Measurements from ENCODE around the gene CBLN1.

CBLN1 gene

GRCh38 chr16:49312389-49312985 is 30.8 kb upstream of the CBLN1 start:
- TF ChIP-seq CTCF (IDR thresholded peaks at IDR 0.05; ENCODE audit: borderline replicate concordance, control extremely low read depth, extremely low read depth, insufficient read depth, missing control alignments) = no peak
- DNase-seq (ENCODE audit: low spot score) = no peak
- in situ Hi-C loops (cut with MboI; ENCODE audit: low sequenced_read_pairs, unreplicated experiment) = no loop called here

GRCh38 chr16:49311823-49312222 is 30.2 kb upstream of the CBLN1 start:
- DNase-seq (ENCODE audit: low spot score) = no peak
- no peak for TF ChIP-seq CTCF (IDR thresholded peaks at IDR 0.05; ENCODE audit: borderline replicate concordance, control extremely low read depth, extremely low read depth, insufficient read depth, missing control alignments)
- in situ Hi-C loops (cut with MboI; ENCODE audit: low sequenced_read_pairs, unreplicated experiment) = no loop called here

GRCh38 chr16:49307176-49307575 is 25.5 kb upstream of the CBLN1 start:
- TF ChIP-seq CTCF (IDR thresholded peaks at IDR 0.05; ENCODE audit: borderline replicate concordance, control extremely low read depth, extremely low read depth, insufficient read depth, missing control alignments) = no peak
- in situ Hi-C loops (cut with MboI; ENCODE audit: low sequenced_read_pairs, unreplicated experiment) = no loop called here
- DNase-seq (ENCODE audit: low spot score) = no peak

GRCh38 chr16:49305406-49305805 is 23.8 kb upstream of the CBLN1 start:
- no peak for DNase-seq (ENCODE audit: low spot score)
- in situ Hi-C loops (cut with MboI; ENCODE audit: low sequenced_read_pairs, unreplicated experiment) = no loop called here
- TF ChIP-seq CTCF (IDR thresholded peaks at IDR 0.05; ENCODE audit: borderline replicate concordance, control extremely low read depth, extremely low read depth, insufficient read depth, missing control alignments) = no peak

GRCh38 chr16:49292413-49292812 is 10.8 kb upstream of the CBLN1 start:
- in situ Hi-C loops (cut with MboI; ENCODE audit: low sequenced_read_pairs, unreplicated experiment) = no loop called here
- no peak for DNase-seq (ENCODE audit: low spot score)
- no peak for TF ChIP-seq CTCF (IDR thresholded peaks at IDR 0.05; ENCODE audit: borderline replicate concordance, control extremely low read depth, extremely low read depth, insufficient read depth, missing control alignments)

- no peak for TF ChIP-seq CTCF (IDR thresholded peaks at IDR 0.05; ENCODE audit: borderline replicate concordance, control extremely low read depth, extremely low read depth, insufficient read depth, missing control alignments)
- no peak for DNase-seq (ENCODE audit: low spot score)
- in situ Hi-C loops (cut with MboI; ENCODE audit: low sequenced_read_pairs, unreplicated experiment) = no loop called here
Observed at GRCh38 chr16:49287572-49287971, 5.9 kb upstream of the CBLN1 start.

All from GM13976 (cell line).